H9 (cell line): ENCODE data around the gene LYRM2. TPM values are rescaled to one million over a fixed set of nuclear protein-coding genes. Genes with fewer than 3 reads are reported as not detected.

Experiments used
- DNase-seq: peaks from one replicate; pipeline ENCODE4 v3.0.0-alpha.2; 2017
- H2AFZ ChIP-seq: one replicate; pipeline ENCODE4 v1.6.1; 2013; ENCODE audit warnings: mild to moderate bottlenecking, low read length, control low read depth, moderate library complexity
- H2AK5ac ChIP-seq: 2 replicates; pipeline ENCODE4 v1.6.1; 2013; ENCODE audit warnings: low read length, control low read depth, mixed read lengths; ENCODE audit not compliant: insufficient read length
- H2BK120ac ChIP-seq: one replicate; pipeline ENCODE4 v1.6.1; 2013; ENCODE audit warnings: low read depth, mild to moderate bottlenecking, low read length, control low read depth, inconsistent platforms; ENCODE audit not compliant: poor library complexity, severe bottlenecking
- H2BK12ac ChIP-seq: 2 replicates; pipeline ENCODE4 v1.6.1; 2013; ENCODE audit warnings: low read length, control low read depth, mixed read lengths, low read depth; ENCODE audit not compliant: insufficient read length
- H2BK15ac ChIP-seq: 2 replicates; pipeline ENCODE4 v1.6.1; 2013; ENCODE audit warnings: low read depth, low read length, control low read depth
- H2BK20ac ChIP-seq: one replicate; pipeline ENCODE4 v1.6.1; 2013; ENCODE audit warnings: low read depth, mild to moderate bottlenecking, low read length, control low read depth, inconsistent platforms; ENCODE audit not compliant: poor library complexity, severe bottlenecking
- H2BK5ac ChIP-seq: 2 replicates; pipeline ENCODE4 v1.6.1; 2013; ENCODE audit warnings: low read length, control low read depth, mixed read lengths; ENCODE audit not compliant: insufficient read length
- H3K14ac ChIP-seq: 2 replicates; pipeline ENCODE4 v1.6.1; 2013; ENCODE audit warnings: low read length, control low read depth; ENCODE audit not compliant: insufficient read depth
- H3K18ac ChIP-seq: 2 replicates; pipeline ENCODE4 v1.6.1; 2013; ENCODE audit warnings: low read depth, mild to moderate bottlenecking, mixed read lengths, low read length, control low read depth; ENCODE audit not compliant: insufficient read length
- H3K23ac ChIP-seq: 2 replicates; pipeline ENCODE4 v1.6.1; 2013; ENCODE audit warnings: low read length, control low read depth, mixed read lengths, low read depth; ENCODE audit not compliant: insufficient read length
- H3K23me2 ChIP-seq: 2 replicates; pipeline ENCODE4 v1.6.1; 2013; ENCODE audit warnings: low read depth, mild to moderate bottlenecking, mixed read lengths, low read length, control low read depth; ENCODE audit not compliant: insufficient read length, poor library complexity, severe bottlenecking
- H3K27ac ChIP-seq: 2 replicates; pipeline ENCODE4 v1.5.1; 2013; ENCODE audit warnings: low read length, control low read depth, mixed read lengths, low read depth; ENCODE audit not compliant: insufficient read length
- H3K27me3 ChIP-seq: 2 replicates; pipeline ENCODE4 v1.6.1; 2013; ENCODE audit warnings: low read length, control low read depth, inconsistent platforms; ENCODE audit not compliant: insufficient read depth
- H3K4ac ChIP-seq: 2 replicates; pipeline ENCODE4 v1.6.1; 2013; ENCODE audit warnings: low read depth, mild to moderate bottlenecking, control low read depth, inconsistent platforms, low read length, moderate library complexity
- H3K4me1 ChIP-seq: 2 replicates; pipeline ENCODE4 v1.6.1; 2013; ENCODE audit warnings: low read length, control low read depth, inconsistent platforms; ENCODE audit not compliant: insufficient read depth
- H3K4me2 ChIP-seq: 2 replicates; pipeline ENCODE4 v1.6.1; 2013; ENCODE audit warnings: low read length, control low read depth, mixed read lengths; ENCODE audit not compliant: insufficient read length, insufficient read depth
- H3K56ac ChIP-seq: 2 replicates; pipeline ENCODE4 v1.6.1; 2013; ENCODE audit warnings: low read depth, mild to moderate bottlenecking, mixed read lengths, low read length, control low read depth; ENCODE audit not compliant: insufficient read length
- H3K79me1 ChIP-seq: 2 replicates; pipeline ENCODE4 v1.6.1; 2013; ENCODE audit warnings: low read depth, mild to moderate bottlenecking, moderate library complexity, low read length, control low read depth, inconsistent platforms; ENCODE audit not compliant: insufficient read depth, poor library complexity, severe bottlenecking
- H3K79me2 ChIP-seq: 2 replicates; pipeline ENCODE4 v1.6.1; 2013; ENCODE audit warnings: low read length, control low read depth, inconsistent platforms; ENCODE audit not compliant: insufficient read depth
- H3K9ac ChIP-seq: 2 replicates; pipeline ENCODE4 v1.6.1; 2013; ENCODE audit warnings: low read length, control low read depth, mixed read lengths; ENCODE audit not compliant: insufficient read length; ENCODE audit errors: extremely low read depth
- H3K9me3 ChIP-seq: one replicate; pipeline ENCODE4 v1.6.1; 2013; ENCODE audit warnings: low read depth, low read length, inconsistent platforms; ENCODE audit not compliant: control insufficient read depth
- H3T11ph ChIP-seq: one replicate; pipeline ENCODE4 v1.6.1; 2013; ENCODE audit warnings: mild to moderate bottlenecking, low read length, control low read depth, inconsistent platforms
- H4K20me1 ChIP-seq: one replicate; pipeline ENCODE4 v1.6.1; 2013; ENCODE audit not compliant: control insufficient read depth, insufficient read length, insufficient read depth
- H4K5ac ChIP-seq: 2 replicates; pipeline ENCODE4 v1.6.1; 2013; ENCODE audit warnings: low read depth, mild to moderate bottlenecking, mixed read lengths, low read length, control low read depth; ENCODE audit not compliant: insufficient read length
- H4K8ac ChIP-seq: replicated peaks from 2 replicates; pipeline ENCODE4 v1.6.1; 2013; ENCODE audit warnings: low read length, control low read depth, mixed read lengths, low read depth; ENCODE audit not compliant: insufficient read length
- H4K91ac ChIP-seq: 2 replicates; pipeline ENCODE4 v1.6.1; 2013; ENCODE audit warnings: low read depth, mild to moderate bottlenecking, moderate library complexity, mixed read lengths, low read length, control low read depth; ENCODE audit not compliant: insufficient read length
- H3K27ac Mint-ChIP-seq, 3 experiments: 2 replicates in 2 of 3; 3 replicates in 1 of 3; pipeline ENCODE4 v1.8.0; 2020 to 2021; ENCODE audit warnings: mixed read lengths in 3 of 3, mild to moderate bottlenecking in 1 of 3, moderate library complexity in 1 of 3
- H3K27me3 Mint-ChIP-seq: 2 replicates; pipeline ENCODE4 v1.8.0; 2021; ENCODE audit warnings: low read depth, mild to moderate bottlenecking, moderate library complexity, mixed read lengths
- H3K36me3 Mint-ChIP-seq, 3 experiments: 2 replicates in 2 of 3; 3 replicates in 1 of 3; pipeline ENCODE4 v1.8.0; 2020 to 2021; ENCODE audit warnings: low read depth in 3 of 3, mixed read lengths in 3 of 3; ENCODE audit not compliant: insufficient read depth in 1 of 3
- H3K4me1 Mint-ChIP-seq, 2 experiments: 2 replicates each; pipeline ENCODE4 v1.8.0; 2020; ENCODE audit warnings: mixed read lengths in 2 of 2
- H3K4me3 Mint-ChIP-seq, 2 experiments: 2 replicates in 1 of 2; 3 replicates in 1 of 2; pipeline ENCODE4 v1.8.0; 2020 to 2021; ENCODE audit warnings: mild to moderate bottlenecking in 2 of 2, mixed read lengths in 2 of 2, moderate library complexity in 1 of 2
- H3K9me3 Mint-ChIP-seq, 2 experiments: 2 replicates in 1 of 2; 3 replicates in 1 of 2; pipeline ENCODE4 v1.8.0; 2020; ENCODE audit warnings: mild to moderate bottlenecking in 2 of 2, mixed read lengths in 2 of 2, moderate library complexity in 1 of 2
- total RNA-seq: library from RNA; stranded (reverse); gene quantifications from 2 replicates; pipeline ENCODE4 v1.2.1, GENCODE V29; 2021
- TF ChIP-seq, protein P1 (sequence below): fragments of 200-600 bp; sonication (generic); conservative IDR thresholded peaks from 3 replicates; pipeline ENCODE4 v1.8.0; 2021; ENCODE audit warnings: antibody characterized with exemption, mild to moderate bottlenecking

The LYRM2 gene
- total RNA-seq, 1 experiment from 2014 or later: 29.8 TPM

DNA sequence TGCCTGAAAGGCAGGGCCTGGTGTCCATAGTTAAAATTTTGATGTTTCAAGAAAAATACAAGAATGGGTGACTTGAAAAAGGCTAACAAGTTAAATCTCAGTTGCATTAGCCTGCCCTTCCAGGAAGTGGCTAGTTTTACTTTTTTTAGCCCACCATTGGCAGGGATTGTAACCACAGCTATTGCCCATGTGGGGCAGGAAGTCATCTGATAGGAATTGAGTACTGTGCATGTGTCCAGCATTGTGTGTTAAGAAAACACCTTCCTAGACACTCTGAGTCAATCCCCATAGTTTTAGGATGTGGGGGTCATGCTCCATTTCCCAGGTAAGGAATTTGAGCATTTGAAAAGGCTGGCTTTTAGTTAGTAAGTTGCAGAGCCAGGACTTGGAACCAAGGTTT is 26.9 kb downstream of the LYRM2 start:
- H3K4me1 Mint-ChIP-seq: peaks cover 0 to 12% of the 10 kb centered on the region in 2 experiments; a peak in 2 of 4 replicates
- Histone ChIP-seq H2BK120ac (no peak overlapping the region), H3K27me3 (no peaks in the 10 kb centered on the region), H3K27ac (no peak overlapping the region), H3K23ac (no peak overlapping the region), H3K79me1 (no peaks in the 10 kb centered on the region), H4K5ac (no peak overlapping the region), H3K23me2 (no peaks in the 10 kb centered on the region), H2BK15ac (no peak overlapping the region), H3K56ac (no peak overlapping the region), H3K4me2 (no peak overlapping the region), H3K18ac (no peak overlapping the region), H3K79me2 (no peaks in the 10 kb centered on the region), H2BK5ac (no peak overlapping the region), H3K9me3 (no peaks in the 10 kb centered on the region), H4K91ac (no peak overlapping the region), H3T11ph (no peak overlapping the region), H3K4me1 (no peaks in the 10 kb centered on the region), H4K20me1 (no peaks in the 10 kb centered on the region), H2AK5ac (no peak overlapping the region), H2BK20ac (no peak overlapping the region), H2BK12ac (no peak overlapping the region), H4K8ac (no peak overlapping the region), H3K14ac (no peak overlapping the region), H2AFZ (no peak overlapping the region), H3K9ac (no peak overlapping the region), H3K4ac (no peak overlapping the region)
- no peaks in the 10 kb centered on the region for H3K36me3 Mint-ChIP-seq
- H3K9me3 Mint-ChIP-seq: no peaks in the 10 kb centered on the region
- no peak overlapping the region for H3K4me3 Mint-ChIP-seq
- no peak overlapping the region for H3K27ac Mint-ChIP-seq
- DNase-seq: no peak
- TF ChIP-seq, protein P1, sequence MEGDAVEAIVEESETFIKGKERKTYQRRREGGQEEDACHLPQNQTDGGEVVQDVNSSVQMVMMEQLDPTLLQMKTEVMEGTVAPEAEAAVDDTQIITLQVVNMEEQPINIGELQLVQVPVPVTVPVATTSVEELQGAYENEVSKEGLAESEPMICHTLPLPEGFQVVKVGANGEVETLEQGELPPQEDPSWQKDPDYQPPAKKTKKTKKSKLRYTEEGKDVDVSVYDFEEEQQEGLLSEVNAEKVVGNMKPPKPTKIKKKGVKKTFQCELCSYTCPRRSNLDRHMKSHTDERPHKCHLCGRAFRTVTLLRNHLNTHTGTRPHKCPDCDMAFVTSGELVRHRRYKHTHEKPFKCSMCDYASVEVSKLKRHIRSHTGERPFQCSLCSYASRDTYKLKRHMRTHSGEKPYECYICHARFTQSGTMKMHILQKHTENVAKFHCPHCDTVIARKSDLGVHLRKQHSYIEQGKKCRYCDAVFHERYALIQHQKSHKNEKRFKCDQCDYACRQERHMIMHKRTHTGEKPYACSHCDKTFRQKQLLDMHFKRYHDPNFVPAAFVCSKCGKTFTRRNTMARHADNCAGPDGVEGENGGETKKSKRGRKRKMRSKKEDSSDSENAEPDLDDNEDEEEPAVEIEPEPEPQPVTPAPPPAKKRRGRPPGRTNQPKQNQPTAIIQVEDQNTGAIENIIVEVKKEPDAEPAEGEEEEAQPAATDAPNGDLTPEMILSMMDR: no peak
- peaks cover 2% of the 10 kb centered on the region for H3K27me3 Mint-ChIP-seq
